GM23338 (cell line): ENCODE data around the gene HIVEP3. TPM values are rescaled to one million over a fixed set of nuclear protein-coding genes. Genes with fewer than 3 reads are reported as not detected.
"Not testable (repeated sequence)": the region's sequence is repeated elsewhere in the genome, so short reads cannot be mapped to it uniquely, and the experiment has no call there.

ENCODE experiments used
- ATAC-seq: fragments of 200-7000 bp; cut with Tn5 transposase; 3 replicates; pipeline ENCODE4 v1.9.1; 2020
- DNase-seq: peaks from one replicate; pipeline ENCODE4 v3.0.0-alpha.2; 2015; ENCODE audit warnings: low spot score
- H2AFZ ChIP-seq: fragments of 200-600 bp; sonication (generic); 2 replicates; pipeline ENCODE4 v1.8.0; 2016; ENCODE audit warnings: antibody characterized with exemption, mild to moderate bottlenecking, moderate library complexity
- H3F3A ChIP-seq: fragments of 200-600 bp; sonication (generic); replicated peaks from 2 replicates; pipeline ENCODE4 v1.8.0; 2017; ENCODE audit warnings: antibody characterized with exemption, mixed run types, low read depth
- H3K27ac ChIP-seq: fragments of 200-600 bp; sonication (generic); 2 replicates; pipeline ENCODE4 v1.6.1; 2016; ENCODE audit warnings: low read depth
- H3K27me3 ChIP-seq: fragments of 200-600 bp; sonication (generic); 2 replicates; pipeline ENCODE4 v1.8.0; 2016; ENCODE audit warnings: mild to moderate bottlenecking, mixed run types, moderate library complexity; ENCODE audit not compliant: insufficient read depth
- H3K36me3 ChIP-seq: fragments of 200-600 bp; sonication (generic); 2 replicates; pipeline ENCODE4 v1.8.0; 2016; ENCODE audit warnings: mild to moderate bottlenecking; ENCODE audit not compliant: insufficient read depth
- H3K4me1 ChIP-seq: fragments of 200-600 bp; sonication (generic); 2 replicates; pipeline ENCODE4 v1.8.0; 2016; ENCODE audit warnings: mild to moderate bottlenecking, moderate library complexity; ENCODE audit not compliant: insufficient read depth
- H3K4me2 ChIP-seq: fragments of 200-600 bp; sonication (generic); 2 replicates; pipeline ENCODE4 v1.7.1; 2017; ENCODE audit warnings: mixed run types
- H3K4me3 ChIP-seq: fragments of 200-600 bp; sonication (generic); 2 replicates; pipeline ENCODE4 v1.6.1; 2016; ENCODE audit warnings: mixed run types
- H3K79me2 ChIP-seq: fragments of 200-600 bp; sonication (generic); replicated peaks from 2 replicates; pipeline ENCODE4 v1.8.0; 2017; ENCODE audit warnings: mild to moderate bottlenecking; ENCODE audit not compliant: insufficient read depth
- H3K9me2 ChIP-seq: fragments of 200-600 bp; sonication (generic); 2 replicates; pipeline ENCODE4 v1.8.0; 2017; ENCODE audit not compliant: insufficient read depth
- H4K20me1 ChIP-seq: fragments of 200-600 bp; sonication (generic); replicated peaks from 2 replicates; pipeline ENCODE4 v1.8.0; 2017; ENCODE audit warnings: mild to moderate bottlenecking; ENCODE audit not compliant: insufficient read depth
- H3K27ac Mint-ChIP-seq: 2 replicates; pipeline ENCODE4 v1.8.0; 2020; ENCODE audit warnings: inconsistent platforms, mild to moderate bottlenecking, moderate library complexity, mixed read lengths
- H3K27me3 Mint-ChIP-seq: 3 replicates; pipeline ENCODE4 v1.8.0; 2022; ENCODE audit warnings: low read depth, mild to moderate bottlenecking, moderate library complexity, mixed read lengths, inconsistent platforms; ENCODE audit not compliant: insufficient read depth, poor library complexity
- H3K36me3 Mint-ChIP-seq: 3 replicates; pipeline ENCODE4 v1.8.0; 2021; ENCODE audit warnings: low read depth, mild to moderate bottlenecking, inconsistent platforms, moderate library complexity, mixed read lengths
- H3K4me1 Mint-ChIP-seq: 3 replicates; pipeline ENCODE4 v1.8.0; 2020; ENCODE audit warnings: mild to moderate bottlenecking, inconsistent platforms, mixed read lengths
- H3K4me3 Mint-ChIP-seq: 3 replicates; pipeline ENCODE4 v1.8.0; 2021; ENCODE audit warnings: moderate library complexity, mild to moderate bottlenecking, inconsistent platforms, mixed read lengths
- H3K9me3 Mint-ChIP-seq: 3 replicates; pipeline ENCODE4 v1.8.0; 2020; ENCODE audit warnings: moderate library complexity, mild to moderate bottlenecking, inconsistent platforms, mixed read lengths
- CREB1 ChIP-seq: fragments of 250-450 bp; sonication (Bioruptor Pico); IDR thresholded peaks from 2 replicates; pipeline ENCODE4 v1.5.0; 2020; ENCODE audit warnings: low read depth, mild to moderate bottlenecking, moderate library complexity
- EZH2 ChIP-seq: fragments of 200-600 bp; sonication (generic); IDR thresholded peaks from one replicate; pipeline ENCODE4 v1.8.0; 2017; ENCODE audit warnings: antibody characterized with exemption, mild to moderate bottlenecking, low read depth; ENCODE audit not compliant: unreplicated experiment
- JUNB ChIP-seq: IDR thresholded peaks from one replicate; pipeline ENCODE4 v1.6.1; 2016; ENCODE audit warnings: antibody characterized with exemption; ENCODE audit not compliant: unreplicated experiment
- NANOG ChIP-seq: IDR thresholded peaks from 2 replicates; pipeline ENCODE4 v1.6.1; 2016; ENCODE audit warnings: antibody characterized with exemption, borderline replicate concordance
- POLR2AphosphoS5 ChIP-seq: IDR thresholded peaks from 2 replicates; pipeline ENCODE4 v1.6.1; 2016; ENCODE audit warnings: antibody characterized with exemption, low read depth
- ZNF114 ChIP-seq: fragments of 250-450 bp; sonication (Bioruptor Pico); IDR thresholded peaks from 2 replicates; pipeline ENCODE4 v1.5.0; 2020; ENCODE audit warnings: mild to moderate bottlenecking, moderate library complexity
- ZNF331 ChIP-seq: fragments of 250-450 bp; sonication (Bioruptor Pico); IDR thresholded peaks from 2 replicates; pipeline ENCODE4 v1.5.0; 2020; ENCODE audit warnings: low read depth, mild to moderate bottlenecking, moderate library complexity
- ZNF462 ChIP-seq: fragments of 250-450 bp; sonication (Bioruptor Pico); IDR thresholded peaks from 2 replicates; pipeline ENCODE4 v1.5.0; 2020; ENCODE audit warnings: mild to moderate bottlenecking, moderate library complexity
- polyA plus RNA-seq: library from polyadenylated mRNA; unstranded; fragments of >200 nt; fragmentation: Nextera tagmentation; extraction: Ambion mirVana; gene quantifications from 2 replicates; pipeline ENCODE4 v1.2.1, GENCODE V29; 2016
- total RNA-seq: library from RNA; depleted of rRNA; stranded (reverse); fragments of >200 nt; shearing (Covaris generic); gene quantifications from 2 replicates; pipeline ENCODE4 v1.2.3, GENCODE V29; 2014
- TF ChIP-seq, protein P1 (sequence below): IDR thresholded peaks from 2 replicates; pipeline ENCODE4 v1.6.1; 2016; ENCODE audit warnings: antibody characterized with exemption
- TF ChIP-seq, protein P2 (sequence below), 2 experiments: fragments of 200-600 bp in 1 of 2; sonication (generic) in 1 of 2; conservative IDR thresholded peaks; 2 replicates each; pipeline versions ENCODE4 v1.5.1 to v1.6.1; 2016 to 2017; ENCODE audit warnings: antibody characterized with exemption in 2 of 2, low read depth in 2 of 2, mild to moderate bottlenecking in 2 of 2, moderate library complexity in 1 of 2

Gene HIVEP3
- total and polyA plus RNA-seq, 2 experiments from 2014 or later: 0.14 to 0.24 TPM

- not testable (repeated sequence) for H3K27me3 Mint-ChIP-seq, H3K4me2 ChIP-seq, H3K36me3 ChIP-seq, H3K27ac ChIP-seq, H3K27ac Mint-ChIP-seq, H3K36me3 Mint-ChIP-seq, ATAC-seq, H3K4me3 Mint-ChIP-seq, H3K4me1 ChIP-seq, H4K20me1 ChIP-seq, H3K27me3 ChIP-seq, H3F3A ChIP-seq, H3K4me3 ChIP-seq, DNase-seq, H2AFZ ChIP-seq, H3K9me2 ChIP-seq, H3K79me2 ChIP-seq, H3K4me1 Mint-ChIP-seq
- H3K9me3 Mint-ChIP-seq: peaks cover 39% of the 10 kb centered on the region
These were observed 364.0 kb downstream of the HIVEP3 start for GRCh38 chr1:41554746-41555145.

GRCh38 chr1:41547781-41548560 lies 370.8 kb downstream of the HIVEP3 start:
- Histone ChIP-seq H3K79me2 (no peaks in the 10 kb centered on the region), H3F3A (no peaks in the 10 kb centered on the region), H3K27ac (no peak overlapping the region), H3K4me3 (no peak overlapping the region), H3K27me3 (no peaks in the 10 kb centered on the region), H3K4me1 (no peaks in the 10 kb centered on the region), H3K4me2 (no peak overlapping the region), H3K36me3 (no peaks in the 10 kb centered on the region), H3K9me2 (no peaks in the 10 kb centered on the region), H2AFZ (no peak overlapping the region), H4K20me1 (no peaks in the 10 kb centered on the region)
- DNase-seq (no peak), ATAC-seq (no peak)
- H3K9me3 Mint-ChIP-seq: peaks cover 26% of the 10 kb centered on the region
- H3K36me3 Mint-ChIP-seq: peaks cover 4% of the 10 kb centered on the region; the same call in 1 of the 3 replicates
- H3K27me3 Mint-ChIP-seq: peaks cover 3% of the 10 kb centered on the region
- no peaks in the 10 kb centered on the region for H3K4me1 Mint-ChIP-seq
- H3K27ac Mint-ChIP-seq: no peak overlapping the region
- no peak overlapping the region for H3K4me3 Mint-ChIP-seq
- no peak for TF ChIP-seq ZNF114 (CRISPR knock-in tag)
- TF ChIP-seq ZNF331 (CRISPR knock-in tag): no peak
- no peak for TF ChIP-seq NANOG
- no peak for TF ChIP-seq CREB1 (CRISPR knock-in tag)
- no peak for TF ChIP-seq EZH2
- TF ChIP-seq ZNF462 (CRISPR knock-in tag): no peak
- no peak for TF ChIP-seq POLR2AphosphoS5
- TF ChIP-seq JUNB: no peak
- TF ChIP-seq, protein P1, sequence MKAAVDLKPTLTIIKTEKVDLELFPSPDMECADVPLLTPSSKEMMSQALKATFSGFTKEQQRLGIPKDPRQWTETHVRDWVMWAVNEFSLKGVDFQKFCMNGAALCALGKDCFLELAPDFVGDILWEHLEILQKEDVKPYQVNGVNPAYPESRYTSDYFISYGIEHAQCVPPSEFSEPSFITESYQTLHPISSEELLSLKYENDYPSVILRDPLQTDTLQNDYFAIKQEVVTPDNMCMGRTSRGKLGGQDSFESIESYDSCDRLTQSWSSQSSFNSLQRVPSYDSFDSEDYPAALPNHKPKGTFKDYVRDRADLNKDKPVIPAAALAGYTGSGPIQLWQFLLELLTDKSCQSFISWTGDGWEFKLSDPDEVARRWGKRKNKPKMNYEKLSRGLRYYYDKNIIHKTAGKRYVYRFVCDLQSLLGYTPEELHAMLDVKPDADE: no peak
- TF ChIP-seq, protein P2, sequence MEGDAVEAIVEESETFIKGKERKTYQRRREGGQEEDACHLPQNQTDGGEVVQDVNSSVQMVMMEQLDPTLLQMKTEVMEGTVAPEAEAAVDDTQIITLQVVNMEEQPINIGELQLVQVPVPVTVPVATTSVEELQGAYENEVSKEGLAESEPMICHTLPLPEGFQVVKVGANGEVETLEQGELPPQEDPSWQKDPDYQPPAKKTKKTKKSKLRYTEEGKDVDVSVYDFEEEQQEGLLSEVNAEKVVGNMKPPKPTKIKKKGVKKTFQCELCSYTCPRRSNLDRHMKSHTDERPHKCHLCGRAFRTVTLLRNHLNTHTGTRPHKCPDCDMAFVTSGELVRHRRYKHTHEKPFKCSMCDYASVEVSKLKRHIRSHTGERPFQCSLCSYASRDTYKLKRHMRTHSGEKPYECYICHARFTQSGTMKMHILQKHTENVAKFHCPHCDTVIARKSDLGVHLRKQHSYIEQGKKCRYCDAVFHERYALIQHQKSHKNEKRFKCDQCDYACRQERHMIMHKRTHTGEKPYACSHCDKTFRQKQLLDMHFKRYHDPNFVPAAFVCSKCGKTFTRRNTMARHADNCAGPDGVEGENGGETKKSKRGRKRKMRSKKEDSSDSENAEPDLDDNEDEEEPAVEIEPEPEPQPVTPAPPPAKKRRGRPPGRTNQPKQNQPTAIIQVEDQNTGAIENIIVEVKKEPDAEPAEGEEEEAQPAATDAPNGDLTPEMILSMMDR (conservative IDR thresholded peaks at IDR 0.05; ENCODE audit: low read depth in 2 of 2): no peak
